NCI-H524 treated with DMSO at 0.1 percent for 48 hours (cell line): ENCODE measurements around the gene CLASP1.
"Not testable (repeated sequence)": the region's sequence is repeated elsewhere in the genome, so short reads cannot be mapped to it uniquely, and the experiment has no call there.

Experiments
- DNase-seq: peaks from one replicate; lab custom pipeline; 2025; lab: John Stamatoyannopoulos, UW

CLASP1 gene

DNA sequence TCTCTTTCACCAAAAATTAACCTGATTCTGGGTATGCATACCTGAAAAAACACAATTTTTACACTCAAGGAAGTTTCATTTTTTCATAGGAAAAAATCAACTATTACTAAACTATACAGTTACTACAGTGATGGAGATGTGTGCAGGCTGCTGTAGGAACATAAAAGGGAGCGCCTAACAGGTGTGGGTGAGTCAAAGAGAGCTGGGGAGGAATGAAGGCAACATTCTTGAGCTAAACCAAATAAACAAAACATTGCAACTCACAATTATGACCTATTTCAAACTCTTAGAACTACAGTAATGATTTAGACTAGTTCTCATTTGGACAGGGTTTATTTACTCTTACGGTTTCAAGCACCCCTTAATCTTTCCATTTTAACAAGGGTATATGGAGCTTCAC, 13.4 kb upstream of the CLASP1 start:
- DNase-seq, result no peak

DNA sequence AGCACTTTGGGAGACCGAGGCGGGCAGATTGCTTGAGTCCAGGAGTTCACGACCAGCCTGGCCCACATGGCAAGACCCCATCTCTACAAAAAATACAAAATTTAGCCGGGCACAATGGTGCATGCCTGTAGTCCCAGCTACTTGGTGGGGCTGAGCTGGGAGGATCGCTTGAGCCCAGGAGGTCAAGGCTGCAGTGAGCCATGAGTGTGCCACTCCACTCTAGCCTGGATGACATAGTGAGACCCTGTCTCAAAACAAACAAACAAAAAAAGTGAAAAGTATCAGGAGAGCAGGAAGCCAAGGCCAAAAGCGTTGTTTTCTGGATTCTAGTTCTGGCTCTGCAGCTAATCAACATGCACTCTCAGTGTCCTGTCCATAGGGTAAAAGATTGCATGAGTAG, 10.7 kb upstream of the CLASP1 start:
- DNase-seq, result no peak

DNA sequence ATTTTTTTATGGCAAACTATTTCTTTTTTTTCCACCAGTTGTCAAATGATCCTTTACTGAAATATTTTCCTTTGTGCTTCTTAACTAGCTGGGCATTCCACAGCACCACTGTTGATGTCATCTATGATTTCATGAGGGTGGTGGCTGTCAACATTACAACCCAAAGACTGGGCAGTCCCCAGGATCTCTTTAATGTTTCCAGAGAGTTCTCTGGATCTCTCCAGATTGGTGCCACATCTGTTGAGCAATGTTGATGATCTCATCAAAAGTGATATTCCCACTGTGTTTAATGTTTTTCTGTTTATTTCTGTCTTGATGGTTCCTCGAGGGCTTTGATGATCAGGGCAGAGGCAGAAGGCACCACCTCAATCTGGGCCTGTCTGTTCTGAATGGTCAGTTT, 9.1 kb upstream of the CLASP1 start:
- not testable (repeated sequence) for DNase-seq

- DNase-seq, result no peak
These were observed 3.8 kb upstream of the CLASP1 start for GRCh38 chr2:121653035-121653434.

DNA sequence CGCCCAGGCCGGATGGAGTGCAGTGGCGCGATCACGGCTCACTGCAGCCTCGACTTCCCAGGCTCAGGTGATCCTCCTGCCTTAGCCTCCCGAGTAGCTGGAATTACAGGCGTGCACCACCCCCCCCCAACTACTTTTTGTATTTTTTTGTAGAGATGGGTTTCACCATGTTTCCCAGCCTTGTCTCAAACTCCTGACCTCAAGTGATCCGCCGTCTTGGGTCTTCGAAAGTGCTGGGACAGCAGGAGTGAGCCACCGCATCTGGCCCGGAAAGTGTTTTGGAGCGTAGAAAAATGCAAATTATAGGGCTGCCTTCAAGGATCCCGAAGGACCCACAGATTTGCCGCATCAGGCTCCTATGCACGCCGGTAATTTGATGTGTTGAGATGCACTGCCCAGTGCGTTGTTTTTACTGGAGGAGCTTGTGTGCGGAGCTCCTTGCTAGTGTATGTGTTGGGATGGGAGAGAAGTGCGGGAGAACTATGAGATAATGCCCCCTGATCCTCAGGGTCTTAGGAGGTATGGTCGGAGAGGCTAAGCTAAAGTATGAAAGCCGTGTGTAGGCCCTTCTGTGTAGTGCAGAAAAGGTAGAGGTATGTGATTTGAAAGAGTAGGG, 1.2 kb upstream of the CLASP1 start:
- DNase-seq, result no peak

- DNase-seq, result peak; percentile 74
These were observed 493 bp upstream of the CLASP1 start for GRCh38 chr2:121649596-121650314.

- no peak for DNase-seq
These were observed 785 bp downstream of the CLASP1 start for GRCh38 chr2:121648206-121649148.

GRCh38 chr2:121647396-121647795, 1.9 kb downstream of the CLASP1 start:
- DNase-seq, result no peak

DNA sequence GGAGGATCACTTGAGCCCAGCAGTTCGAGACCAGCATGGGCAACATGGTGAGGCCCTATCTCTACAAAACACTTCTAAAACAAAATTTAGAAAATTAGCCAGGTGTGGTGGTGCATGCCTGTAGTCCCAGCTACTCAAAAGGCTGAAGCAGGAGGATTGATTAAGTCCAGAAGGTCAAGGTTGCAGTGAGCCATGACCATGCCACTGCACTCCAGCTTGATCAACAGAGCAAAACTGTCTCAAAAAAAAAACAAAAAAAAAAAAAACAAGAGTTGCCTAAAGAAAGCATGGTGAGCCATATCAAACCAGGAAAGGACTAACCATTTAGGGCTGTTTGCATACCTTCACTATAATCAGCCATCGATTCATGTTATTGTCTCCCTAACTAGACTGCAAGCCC, 4.5 kb downstream of the CLASP1 start:
- DNase-seq, result no peak

- no peak for DNase-seq
These were observed 5.4 kb downstream of the CLASP1 start for GRCh38 chr2:121643877-121644276.

- DNase-seq, result no peak
These were observed 8.6 kb downstream of the CLASP1 start for GRCh38 chr2:121640380-121641316.

DNA sequence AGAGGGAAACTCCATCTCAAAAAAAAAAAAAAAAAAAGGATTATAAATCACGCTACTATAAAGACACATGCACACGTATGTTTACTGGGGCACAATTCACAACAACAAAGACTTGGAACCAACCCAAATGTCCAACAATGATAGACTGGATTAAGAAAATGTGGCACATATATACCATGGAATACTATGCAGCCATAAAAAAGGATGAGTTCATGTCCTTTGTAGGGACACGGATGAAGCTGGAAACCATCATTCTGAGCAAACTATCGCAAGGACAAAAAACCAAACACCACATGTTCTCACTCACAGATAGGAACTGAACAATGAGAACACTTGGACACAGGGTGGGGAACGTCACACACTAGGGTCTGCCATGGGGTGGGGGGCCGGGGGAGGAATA, 9.4 kb downstream of the CLASP1 start:
- not testable (repeated sequence) for DNase-seq

- DNase-seq, result no peak
These were observed 10.9 kb downstream of the CLASP1 start for GRCh38 chr2:121638333-121638732.

DNA sequence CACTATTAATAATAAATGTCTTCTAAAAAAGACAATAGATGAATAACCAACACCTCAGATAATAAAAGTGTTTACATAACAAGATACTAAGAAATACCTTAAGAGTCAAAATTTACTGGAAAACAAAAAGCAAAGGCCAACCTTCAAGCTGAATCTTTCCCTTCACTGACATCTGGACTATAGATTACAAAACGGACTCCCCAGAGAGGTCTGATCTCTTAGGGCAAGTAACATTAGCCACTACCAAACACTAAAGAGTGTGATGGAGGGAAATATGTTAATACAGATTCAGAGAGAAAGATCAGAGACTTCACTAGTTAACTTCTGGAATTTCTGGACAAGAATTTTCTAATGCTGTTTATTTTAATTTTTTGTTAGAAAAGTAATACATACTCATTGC, 13.9 kb downstream of the CLASP1 start:
- peak; percentile 41 for DNase-seq

DNA sequence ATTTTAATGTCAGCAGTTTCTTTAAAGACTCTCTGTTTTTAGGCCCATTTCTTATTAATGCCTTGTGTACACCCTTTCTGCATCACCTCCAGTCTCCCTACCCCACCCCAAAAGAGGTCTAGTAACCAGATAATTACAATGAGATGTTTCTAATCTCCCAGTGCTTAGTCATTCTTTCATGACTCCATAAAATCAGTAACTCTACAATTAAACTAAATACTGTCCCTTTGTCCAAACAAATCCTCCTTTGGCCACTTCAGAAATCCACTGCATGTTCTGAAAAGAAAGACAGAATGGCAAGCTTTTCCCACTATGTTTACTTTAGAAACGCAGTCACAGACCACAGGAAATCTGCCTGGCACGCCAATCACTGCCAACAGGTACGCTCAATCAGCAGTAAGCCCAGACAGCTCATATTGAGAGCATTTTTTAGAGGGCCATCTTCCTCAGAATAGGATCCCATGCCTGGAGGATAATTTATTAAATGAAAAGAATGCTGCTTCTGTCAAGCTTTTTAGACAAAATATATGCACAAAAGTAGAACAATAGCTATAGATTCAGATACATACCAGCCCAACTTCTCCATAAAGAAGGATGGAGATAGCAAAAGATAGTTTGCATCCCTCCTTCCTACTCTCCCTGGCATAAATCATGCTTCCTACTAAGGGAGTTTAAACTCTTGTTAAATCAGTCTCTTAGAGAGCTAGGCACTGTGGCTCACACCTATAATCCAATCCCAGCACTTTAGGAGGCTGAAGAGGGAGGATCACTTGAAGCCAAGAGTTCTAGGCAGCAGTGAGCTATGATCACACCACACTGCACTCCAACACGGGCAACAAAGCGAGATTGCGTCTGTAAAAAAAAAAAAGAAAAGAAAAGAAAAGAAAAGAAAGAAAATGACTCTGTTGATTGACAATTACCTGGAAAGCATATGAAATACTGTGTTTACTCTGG, 14.6 kb downstream of the CLASP1 start:
- DNase-seq, result no peak

DNA sequence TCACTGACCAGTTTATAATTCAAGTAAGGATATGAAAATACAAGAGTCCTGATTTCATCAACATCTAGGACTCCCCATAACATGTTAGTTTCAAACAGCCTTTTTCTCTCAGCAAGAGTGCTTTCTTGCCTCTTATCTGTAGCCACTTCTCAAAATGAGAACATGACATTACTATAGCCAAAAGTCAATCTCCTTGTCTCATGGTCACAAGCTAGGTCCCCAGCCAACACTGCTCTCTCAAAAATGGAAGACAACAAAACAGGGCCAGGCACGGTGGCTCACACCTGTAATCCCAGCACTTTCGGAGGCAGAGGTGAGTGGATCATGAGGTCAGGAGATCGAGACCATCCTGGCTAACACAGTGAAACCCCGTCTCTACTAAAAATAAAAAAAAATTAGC, 15.8 kb downstream of the CLASP1 start:
- no peak for DNase-seq

- DNase-seq, result no peak
These were observed 21.7 kb downstream of the CLASP1 start for GRCh38 chr2:121627525-121628050.

DNA sequence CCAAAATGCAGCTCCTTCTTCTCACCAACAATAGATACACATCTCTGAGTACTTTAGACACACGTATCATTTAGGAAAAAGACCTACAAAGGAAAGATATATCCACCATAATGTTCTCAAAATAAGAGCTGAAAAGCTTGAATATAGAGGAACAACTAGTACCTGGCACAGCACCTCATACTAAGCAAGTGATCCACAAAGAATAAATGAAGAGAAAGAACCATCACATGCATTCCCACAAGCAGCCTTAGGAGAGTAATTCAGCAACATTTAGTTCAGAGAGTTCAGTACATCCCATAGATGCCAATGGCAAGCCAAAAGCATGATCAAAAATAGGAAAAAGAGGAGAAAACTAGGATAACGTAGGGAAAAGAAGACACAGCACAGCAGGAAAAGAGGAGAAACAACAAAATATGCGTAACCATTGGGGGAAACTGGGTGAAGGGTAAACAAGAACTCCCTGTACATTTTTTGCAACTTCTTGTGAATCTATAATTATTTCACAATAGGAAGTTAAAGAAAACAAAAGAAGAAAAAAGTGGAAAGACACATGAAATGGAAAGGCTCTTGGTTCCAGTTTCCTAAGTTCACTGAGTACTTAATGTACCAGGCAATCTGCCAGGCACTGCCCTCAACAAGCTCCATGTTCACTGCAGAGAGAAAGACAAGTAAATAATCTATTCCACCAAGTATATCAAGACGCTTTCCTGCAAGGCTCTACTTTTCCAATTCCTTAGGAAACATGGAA, 22.3 kb downstream of the CLASP1 start:
- no peak for DNase-seq

GRCh38 chr2:121625953-121626352, 23.3 kb downstream of the CLASP1 start:
- DNase-seq, result peak; percentile 82
